ENCODE results near the gene PRSS48. TPM values are rescaled to one million over a fixed set of nuclear protein-coding genes. Genes with fewer than 3 reads are reported as not detected.
"Not testable (repeated sequence)": the region's sequence is repeated elsewhere in the genome, so short reads cannot be mapped to it uniquely, and the experiment has no call there.

Gene PRSS48
- not detected for total RNA-seq

DNA sequence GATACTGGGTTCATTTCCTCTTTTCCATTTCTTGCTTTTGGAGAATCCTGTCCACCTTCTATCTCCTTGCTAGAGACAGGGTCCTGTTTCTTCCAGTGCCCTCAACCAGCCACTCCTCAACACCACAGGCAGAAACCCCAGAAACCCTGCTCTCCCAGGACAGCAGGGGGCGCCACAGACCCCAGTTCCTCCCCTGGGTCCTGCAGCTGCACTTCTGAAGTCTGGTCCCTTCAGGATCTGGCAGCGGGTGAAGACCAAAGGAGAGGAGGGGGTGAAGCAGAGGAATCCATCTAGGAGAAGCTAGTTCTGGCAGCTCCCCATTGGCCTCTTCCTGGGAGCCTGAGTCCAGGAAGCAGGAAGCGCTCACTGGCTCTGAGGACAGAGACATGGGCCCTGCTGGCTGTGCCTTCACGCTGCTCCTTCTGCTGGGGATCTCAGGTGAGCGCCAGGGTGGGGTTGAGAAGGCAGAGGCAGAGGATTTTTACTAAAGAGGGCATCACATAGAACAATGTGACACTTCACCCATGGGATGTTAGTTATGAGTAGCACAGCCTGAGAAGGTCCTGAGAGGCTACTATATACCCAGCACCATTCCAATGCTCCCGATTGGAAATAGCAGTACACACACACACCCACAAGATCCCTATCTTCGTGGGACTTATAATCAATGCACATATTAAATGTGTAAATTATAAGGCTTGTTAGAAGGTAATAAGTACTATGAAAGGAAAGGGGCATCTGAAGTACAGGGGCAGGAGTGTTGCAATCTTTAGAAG lies at the start of gene PRSS48:
TSS of gene PRSS48 (plus strand) at position 375 of the 776 bp plus-strand sequence. CDS start at position 387, 12 bp downstream.
- Mint-ChIP-seq H3K9me3 (no peaks in the 10 kb centered on the region), H3K27me3 (peaks cover 7% of the 10 kb centered on the region), H3K27ac (no peak within 1 kb of the TSS), H3K4me3 (no peak within 1 kb of the TSS), H3K4me1 (no peaks in the 10 kb centered on the region), H3K36me3 (ENCODE audit: low read depth) (no peaks in the 10 kb centered on the region)
- ChIA-PET POLR2A (no interaction called here), CTCF (interaction anchor here (1.1 to 1.6 kb wide), 6 partner anchors 8 to 87 kb away, joined by 3 to 5 read pairs (median 4); no protein-coding TSS in a partner anchor)
- DNase-seq, result peak; percentile 56

DNA sequence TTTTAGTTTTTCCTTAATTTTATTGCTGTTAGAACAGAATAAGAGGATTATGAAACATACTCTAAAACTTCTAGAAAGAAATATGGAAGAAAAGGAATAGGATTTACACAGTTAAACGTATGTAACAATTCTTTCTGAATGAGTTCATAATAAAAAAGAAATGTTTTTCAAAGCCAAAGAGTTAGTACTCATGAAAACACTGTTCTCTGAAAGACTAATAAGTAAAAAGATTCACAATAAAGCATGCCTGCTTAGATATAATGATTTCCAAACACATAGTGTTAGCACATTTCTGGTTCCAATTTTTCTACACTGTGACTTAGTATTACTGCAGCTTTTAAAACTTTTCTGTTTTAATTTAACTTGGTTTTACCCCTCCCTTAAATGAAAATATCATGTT lies 49.8 kb upstream of the PRSS48 start:
- Mint-ChIP-seq H3K27ac (no peak overlapping the region), H3K36me3 (ENCODE audit: low read depth) (no peaks in the 10 kb centered on the region), H3K4me1 (no peaks in the 10 kb centered on the region), H3K9me3 (no peaks in the 10 kb centered on the region), H3K27me3 (peaks cover 18% of the 10 kb centered on the region), H3K4me3 (no peak overlapping the region)
- no peak for DNase-seq
- CTCF ChIA-PET, result no interaction called here
- POLR2A ChIA-PET, result no interaction called here

GRCh38 chr4:151227731-151228130 lies 49.2 kb upstream of the PRSS48 start:
- POLR2A ChIA-PET, result no interaction called here
- Mint-ChIP-seq H3K27ac (no peak overlapping the region), H3K36me3 (ENCODE audit: low read depth) (no peaks in the 10 kb centered on the region), H3K4me3 (no peak overlapping the region), H3K4me1 (no peaks in the 10 kb centered on the region), H3K9me3 (no peaks in the 10 kb centered on the region), H3K27me3 (peaks cover 18% of the 10 kb centered on the region)
- CTCF ChIA-PET, result no interaction called here
- no peak for DNase-seq

DNA sequence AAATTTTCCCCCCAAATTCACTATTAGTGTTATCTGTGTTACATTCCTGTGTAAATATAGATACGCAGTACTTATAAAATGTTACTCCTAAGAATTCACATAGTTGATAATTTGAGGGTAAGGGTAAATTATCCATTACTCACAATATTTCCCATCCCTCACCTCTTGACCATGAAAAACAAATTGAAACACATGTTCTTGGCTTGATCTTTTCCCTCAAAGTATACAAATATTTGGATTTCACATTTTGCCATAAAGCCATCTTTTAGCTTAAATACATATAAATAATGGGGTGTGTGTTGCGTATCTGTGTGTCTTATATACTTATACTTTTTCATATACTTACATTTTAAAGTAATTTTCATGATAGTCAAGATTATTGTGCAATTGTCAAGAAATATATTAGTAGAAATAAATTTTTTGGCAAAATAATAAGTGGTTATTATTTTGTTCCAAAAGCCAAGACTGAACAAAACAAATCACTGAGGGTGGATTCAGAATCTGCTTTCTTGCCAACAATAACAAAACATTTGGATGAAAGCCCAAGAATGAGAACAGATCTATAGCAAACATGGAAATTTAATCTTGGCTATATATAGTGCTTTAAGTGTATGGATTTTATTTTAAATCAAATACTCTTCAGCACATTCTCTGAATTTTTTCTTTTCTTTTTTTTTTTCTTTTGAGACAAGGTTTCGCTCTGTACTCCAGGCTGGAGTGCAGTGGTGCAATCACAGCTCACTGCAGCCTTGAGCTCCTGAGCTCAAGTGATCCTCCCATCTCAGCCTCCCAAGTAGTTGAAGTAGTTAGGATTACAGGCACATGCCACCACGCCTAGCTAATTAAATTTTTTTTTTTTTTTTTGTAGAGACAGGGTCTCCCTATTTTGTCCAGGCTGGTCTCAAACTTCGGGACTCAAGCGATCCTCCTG lies 48.5 kb upstream of the PRSS48 start:
- no peak overlapping the region for H3K4me3 Mint-ChIP-seq
- H3K27ac Mint-ChIP-seq, result no peak overlapping the region
- H3K27me3 Mint-ChIP-seq, result peaks cover 15% of the 10 kb centered on the region
- ChIA-PET CTCF (no interaction called here), POLR2A (no interaction called here)
- no peaks in the 10 kb centered on the region for H3K9me3 Mint-ChIP-seq
- no peak for DNase-seq
- no peaks in the 10 kb centered on the region for H3K4me1 Mint-ChIP-seq
- no peaks in the 10 kb centered on the region for H3K36me3 Mint-ChIP-seq (ENCODE audit: low read depth)

- DNase-seq, result no peak
- H3K36me3 Mint-ChIP-seq (ENCODE audit: low read depth), result no peaks in the 10 kb centered on the region
- peaks cover 10% of the 10 kb centered on the region for H3K27me3 Mint-ChIP-seq
- H3K4me3 Mint-ChIP-seq, result no peak overlapping the region
- CTCF ChIA-PET, result no interaction called here
- H3K9me3 Mint-ChIP-seq, result no peaks in the 10 kb centered on the region
- POLR2A ChIA-PET, result no interaction called here
- H3K4me1 Mint-ChIP-seq, result no peaks in the 10 kb centered on the region
- no peak overlapping the region for H3K27ac Mint-ChIP-seq
Measured at GRCh38 chr4:151231915-151232595, 44.9 kb upstream of the PRSS48 start.

- CTCF ChIA-PET, result no interaction called here
- H3K9me3 Mint-ChIP-seq, result no peaks in the 10 kb centered on the region
- H3K4me1 Mint-ChIP-seq, result no peaks in the 10 kb centered on the region
- DNase-seq, result no peak
- peaks cover 9% of the 10 kb centered on the region for H3K27me3 Mint-ChIP-seq
- POLR2A ChIA-PET, result no interaction called here
- no peak overlapping the region for H3K27ac Mint-ChIP-seq
- H3K36me3 Mint-ChIP-seq (ENCODE audit: low read depth), result no peaks in the 10 kb centered on the region
- H3K4me3 Mint-ChIP-seq, result no peak overlapping the region
Measured at GRCh38 chr4:151233600-151233999, 43.4 kb upstream of the PRSS48 start.

- H3K27ac Mint-ChIP-seq; CTCF ChIA-PET; H3K9me3 Mint-ChIP-seq; H3K4me3 Mint-ChIP-seq; DNase-seq; H3K27me3 Mint-ChIP-seq; H3K36me3 Mint-ChIP-seq (ENCODE audit: low read depth); H3K4me1 Mint-ChIP-seq; POLR2A ChIA-PET: not testable (repeated sequence)
Measured at GRCh38 chr4:151235373-151235772, 41.6 kb upstream of the PRSS48 start.

GRCh38 chr4:151236036-151236435 lies 40.9 kb upstream of the PRSS48 start:
- H3K27ac Mint-ChIP-seq, result no peak overlapping the region
- ChIA-PET POLR2A (no interaction called here), CTCF (no interaction called here)
- no peaks in the 10 kb centered on the region for H3K4me1 Mint-ChIP-seq
- no peaks in the 10 kb centered on the region for H3K36me3 Mint-ChIP-seq (ENCODE audit: low read depth)
- H3K9me3 Mint-ChIP-seq, result no peaks in the 10 kb centered on the region
- H3K4me3 Mint-ChIP-seq, result no peak overlapping the region
- H3K27me3 Mint-ChIP-seq, result peaks cover 9% of the 10 kb centered on the region
- DNase-seq, result no peak

DNA sequence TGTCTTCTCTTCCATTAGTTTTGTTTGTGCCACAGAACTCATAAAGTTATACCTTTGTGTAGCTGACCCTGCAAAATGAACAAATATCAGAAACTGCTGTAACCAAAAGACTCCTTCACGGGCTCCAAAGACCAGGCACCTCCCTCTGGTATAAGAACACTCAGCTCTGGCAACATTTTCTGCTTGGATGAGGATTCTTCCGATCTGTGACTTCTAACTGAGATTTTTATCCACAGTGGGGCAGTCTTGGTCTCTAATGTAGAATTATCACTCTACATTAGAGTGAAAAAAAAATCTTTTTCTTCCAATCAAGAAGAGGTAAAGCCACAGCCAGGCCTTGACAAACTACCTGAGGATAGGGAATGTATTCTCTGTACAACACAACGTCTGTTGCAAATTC lies 38.5 kb upstream of the PRSS48 start:
- H3K27me3 Mint-ChIP-seq, result peaks cover 11% of the 10 kb centered on the region
- H3K27ac Mint-ChIP-seq, result no peak overlapping the region
- H3K4me1 Mint-ChIP-seq, result no peaks in the 10 kb centered on the region
- ChIA-PET POLR2A (no interaction called here), CTCF (no interaction called here)
- H3K4me3 Mint-ChIP-seq, result no peak overlapping the region
- H3K9me3 Mint-ChIP-seq, result no peaks in the 10 kb centered on the region
- no peaks in the 10 kb centered on the region for H3K36me3 Mint-ChIP-seq (ENCODE audit: low read depth)
- DNase-seq, result no peak

- H3K36me3 Mint-ChIP-seq (ENCODE audit: low read depth), result no peaks in the 10 kb centered on the region
- no peaks in the 10 kb centered on the region for H3K4me1 Mint-ChIP-seq
- no peak overlapping the region for H3K27ac Mint-ChIP-seq
- CTCF ChIA-PET, result no interaction called here
- POLR2A ChIA-PET, result no interaction called here
- no peak overlapping the region for H3K4me3 Mint-ChIP-seq
- DNase-seq, result no peak
- H3K27me3 Mint-ChIP-seq, result peaks cover 13% of the 10 kb centered on the region
- H3K9me3 Mint-ChIP-seq, result no peaks in the 10 kb centered on the region
Measured at GRCh38 chr4:151239608-151240007, 37.4 kb upstream of the PRSS48 start.

- ChIA-PET CTCF (no interaction called here), POLR2A (no interaction called here)
- Mint-ChIP-seq H3K27ac (no peak overlapping the region), H3K4me3 (no peak overlapping the region), H3K9me3 (no peaks in the 10 kb centered on the region), H3K36me3 (ENCODE audit: low read depth) (no peaks in the 10 kb centered on the region), H3K27me3 (peaks cover 13% of the 10 kb centered on the region), H3K4me1 (no peaks in the 10 kb centered on the region)
- no peak for DNase-seq
Measured at GRCh38 chr4:151242305-151242704, 34.7 kb upstream of the PRSS48 start.

DNA sequence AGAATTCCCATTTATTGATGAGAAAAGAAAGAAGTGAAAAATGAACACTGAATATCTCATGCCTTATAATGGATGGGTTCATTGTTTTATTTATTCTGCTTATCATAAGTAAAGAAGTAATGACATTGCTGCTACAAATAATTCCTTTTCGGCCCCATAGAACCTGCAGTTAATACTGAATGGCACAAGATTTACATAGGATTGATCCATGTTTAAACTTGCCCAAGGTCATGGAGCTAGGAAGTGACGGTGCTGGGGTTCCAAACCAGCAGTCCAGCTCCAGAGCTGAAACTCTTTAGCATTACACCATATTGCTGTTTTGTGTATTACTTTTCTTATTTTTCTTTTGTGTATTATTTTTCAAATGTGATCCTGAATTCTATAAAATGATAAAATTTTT lies 30.2 kb upstream of the PRSS48 start:
- no peaks in the 10 kb centered on the region for H3K9me3 Mint-ChIP-seq
- H3K27ac Mint-ChIP-seq, result no peak overlapping the region
- CTCF ChIA-PET, result no interaction called here
- POLR2A ChIA-PET, result no interaction called here
- H3K36me3 Mint-ChIP-seq (ENCODE audit: low read depth), result no peaks in the 10 kb centered on the region
- H3K4me3 Mint-ChIP-seq, result no peak overlapping the region
- H3K4me1 Mint-ChIP-seq, result no peaks in the 10 kb centered on the region
- DNase-seq, result no peak
- peaks cover 12% of the 10 kb centered on the region for H3K27me3 Mint-ChIP-seq

DNA sequence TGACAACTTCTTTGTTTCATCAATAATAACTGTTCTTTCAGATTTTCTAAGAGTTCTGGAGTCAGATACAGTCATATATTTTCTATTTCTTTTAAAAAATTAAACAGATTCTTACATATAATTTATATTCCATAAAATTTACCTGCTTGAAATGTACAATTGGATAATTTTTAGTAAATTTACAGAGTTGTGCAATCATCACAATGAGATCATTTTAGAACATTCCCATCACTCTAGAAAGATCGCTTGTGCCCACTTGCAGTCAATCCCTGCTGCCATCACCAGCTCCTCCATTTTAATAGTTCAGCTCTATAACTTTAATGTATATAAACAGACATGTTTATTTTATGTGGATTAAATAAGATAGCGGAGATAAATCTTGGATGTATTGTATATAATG lies 29.6 kb upstream of the PRSS48 start:
- Mint-ChIP-seq H3K4me1 (no peaks in the 10 kb centered on the region), H3K27me3 (peaks cover 9% of the 10 kb centered on the region), H3K9me3 (no peaks in the 10 kb centered on the region), H3K4me3 (no peak overlapping the region), H3K27ac (no peak overlapping the region), H3K36me3 (ENCODE audit: low read depth) (no peaks in the 10 kb centered on the region)
- CTCF ChIA-PET, result no interaction called here
- POLR2A ChIA-PET, result no interaction called here
- DNase-seq, result no peak
